ENCODE data around the gene PGA5.
A peak's percentile ranks its signal among the peaks of the same experiment; 100 is the strongest.
"Not testable (repeated sequence)": the region's sequence is repeated elsewhere in the genome, so short reads cannot be mapped to it uniquely, and the experiment has no call there.

Gene PGA5

GRCh38 chr11:61211327-61211952, 29.5 kb upstream of the PGA5 start:
- H3K9me3 Mint-ChIP-seq; H3K27ac Mint-ChIP-seq; H3K36me3 Mint-ChIP-seq (ENCODE audit: insufficient read depth); H3K27me3 Mint-ChIP-seq; H3K4me3 Mint-ChIP-seq; H3K4me1 Mint-ChIP-seq (ENCODE audit: low read depth in 2 of 2); ATAC-seq (replicated peaks); DNase-seq: not testable (repeated sequence)

- DNase-seq; H3K27me3 Mint-ChIP-seq; H3K4me3 Mint-ChIP-seq; H3K27ac Mint-ChIP-seq; H3K4me1 Mint-ChIP-seq (ENCODE audit: low read depth in 2 of 2); H3K36me3 Mint-ChIP-seq (ENCODE audit: insufficient read depth); ATAC-seq (replicated peaks); H3K9me3 Mint-ChIP-seq: not testable (repeated sequence)
Observed at GRCh38 chr11:61212202-61212601, 28.8 kb upstream of the PGA5 start.

GRCh38 chr11:61213711-61214324, 27.2 kb upstream of the PGA5 start:
- not testable (repeated sequence) for H3K4me1 Mint-ChIP-seq (ENCODE audit: low read depth in 2 of 2); H3K36me3 Mint-ChIP-seq (ENCODE audit: insufficient read depth); DNase-seq; ATAC-seq (replicated peaks); H3K27me3 Mint-ChIP-seq; H3K4me3 Mint-ChIP-seq; H3K9me3 Mint-ChIP-seq; H3K27ac Mint-ChIP-seq

- H3K9me3 Mint-ChIP-seq; H3K27ac Mint-ChIP-seq; H3K4me3 Mint-ChIP-seq; H3K27me3 Mint-ChIP-seq; H3K36me3 Mint-ChIP-seq (ENCODE audit: insufficient read depth); H3K4me1 Mint-ChIP-seq (ENCODE audit: low read depth in 2 of 2); ATAC-seq (replicated peaks); DNase-seq: not testable (repeated sequence)
Observed at GRCh38 chr11:61218306-61218705, 22.7 kb upstream of the PGA5 start.

GRCh38 chr11:61219016-61219415, 22.0 kb upstream of the PGA5 start:
- not testable (repeated sequence) for H3K9me3 Mint-ChIP-seq; H3K27me3 Mint-ChIP-seq; H3K4me3 Mint-ChIP-seq; ATAC-seq (replicated peaks); H3K4me1 Mint-ChIP-seq (ENCODE audit: low read depth in 2 of 2); H3K27ac Mint-ChIP-seq; DNase-seq; H3K36me3 Mint-ChIP-seq (ENCODE audit: insufficient read depth)

GRCh38 chr11:61222047-61222446, 18.9 kb upstream of the PGA5 start, which contains the start of gene PGA4:
Gene PGA4, plus strand, starts transcription at chr11:61222347. Its CDS starts 54 bp downstream, at chr11:61222401.
- H3K27ac Mint-ChIP-seq; DNase-seq; H3K9me3 Mint-ChIP-seq; ATAC-seq (replicated peaks); H3K36me3 Mint-ChIP-seq (ENCODE audit: insufficient read depth); H3K4me1 Mint-ChIP-seq (ENCODE audit: low read depth in 2 of 2); H3K27me3 Mint-ChIP-seq: not testable (repeated sequence)
- peak within 1 kb of the TSS in 1 of 2 donors; percentile 12 for H3K4me3 Mint-ChIP-seq

- H3K27ac Mint-ChIP-seq; H3K9me3 Mint-ChIP-seq; H3K36me3 Mint-ChIP-seq (ENCODE audit: insufficient read depth); H3K4me1 Mint-ChIP-seq (ENCODE audit: low read depth in 2 of 2); ATAC-seq (replicated peaks); H3K27me3 Mint-ChIP-seq; H3K4me3 Mint-ChIP-seq; DNase-seq: not testable (repeated sequence)
Observed at GRCh38 chr11:61222692-61223091, 18.3 kb upstream of the PGA5 start.

GRCh38 chr11:61226457-61227137, 14.4 kb upstream of the PGA5 start:
- not testable (repeated sequence) for H3K9me3 Mint-ChIP-seq; H3K27me3 Mint-ChIP-seq; H3K36me3 Mint-ChIP-seq (ENCODE audit: insufficient read depth); H3K4me3 Mint-ChIP-seq; H3K27ac Mint-ChIP-seq; ATAC-seq (replicated peaks); H3K4me1 Mint-ChIP-seq (ENCODE audit: low read depth in 2 of 2); DNase-seq

- DNase-seq; H3K27ac Mint-ChIP-seq; H3K36me3 Mint-ChIP-seq (ENCODE audit: insufficient read depth); H3K9me3 Mint-ChIP-seq; H3K4me3 Mint-ChIP-seq; ATAC-seq (replicated peaks); H3K4me1 Mint-ChIP-seq (ENCODE audit: low read depth in 2 of 2); H3K27me3 Mint-ChIP-seq: not testable (repeated sequence)
Observed at GRCh38 chr11:61229458-61229857, 11.5 kb upstream of the PGA5 start.

GRCh38 chr11:61231033-61231432, 9.9 kb upstream of the PGA5 start:
- not testable (repeated sequence) for H3K27ac Mint-ChIP-seq; H3K4me1 Mint-ChIP-seq (ENCODE audit: low read depth in 2 of 2); H3K4me3 Mint-ChIP-seq; H3K27me3 Mint-ChIP-seq; DNase-seq; H3K36me3 Mint-ChIP-seq (ENCODE audit: insufficient read depth); ATAC-seq (replicated peaks); H3K9me3 Mint-ChIP-seq

GRCh38 chr11:61231585-61231984, 9.4 kb upstream of the PGA5 start:
- H3K27me3 Mint-ChIP-seq; H3K4me3 Mint-ChIP-seq; H3K4me1 Mint-ChIP-seq (ENCODE audit: low read depth in 2 of 2); DNase-seq; H3K9me3 Mint-ChIP-seq; H3K27ac Mint-ChIP-seq; H3K36me3 Mint-ChIP-seq (ENCODE audit: insufficient read depth); ATAC-seq (replicated peaks): not testable (repeated sequence)

GRCh38 chr11:61232548-61233145, 8.3 kb upstream of the PGA5 start:
- H3K4me1 Mint-ChIP-seq (ENCODE audit: low read depth in 2 of 2); H3K9me3 Mint-ChIP-seq; DNase-seq; H3K27me3 Mint-ChIP-seq; ATAC-seq (replicated peaks); H3K27ac Mint-ChIP-seq; H3K4me3 Mint-ChIP-seq; H3K36me3 Mint-ChIP-seq (ENCODE audit: insufficient read depth): not testable (repeated sequence)

- not testable (repeated sequence) for H3K36me3 Mint-ChIP-seq (ENCODE audit: insufficient read depth); H3K27ac Mint-ChIP-seq; H3K27me3 Mint-ChIP-seq; ATAC-seq (replicated peaks); H3K4me1 Mint-ChIP-seq (ENCODE audit: low read depth in 2 of 2); DNase-seq; H3K9me3 Mint-ChIP-seq; H3K4me3 Mint-ChIP-seq
Observed at GRCh38 chr11:61237130-61237529, 3.8 kb upstream of the PGA5 start.

- H3K4me1 Mint-ChIP-seq (ENCODE audit: low read depth in 2 of 2); H3K9me3 Mint-ChIP-seq; ATAC-seq (replicated peaks); H3K36me3 Mint-ChIP-seq (ENCODE audit: insufficient read depth); H3K27me3 Mint-ChIP-seq; DNase-seq; H3K4me3 Mint-ChIP-seq: not testable (repeated sequence)
- H3K27ac Mint-ChIP-seq, result peak overlapping the region in 1 of 2 donors; percentile 29
Observed at GRCh38 chr11:61240288-61240687, 687 bp upstream of the PGA5 start.
